Naive thymus-derived CD4-positive, alpha-beta T cell (primary cell): ENCODE data around the gene CAPN9. TPM values are rescaled to one million over a fixed set of nuclear protein-coding genes. Genes with fewer than 3 reads are reported as not detected.

ENCODE experiments used
- ATAC-seq: fragments of 150-1000 bp; cut with Tn5 transposase; 2 replicates; pipeline ENCODE4 v1.10.0; 2021; ENCODE audit warnings: mild to moderate bottlenecking, moderate library complexity
- CTCF ChIA-PET: fragments of 350-600 bp; sonication (Branson Sonifier 250); formaldehyde crosslinking; loops from one replicate; lab custom pipeline; 2021; ENCODE audit warnings: antibody characterized with exemption; lab: Charles Lee
- POLR2A ChIA-PET: fragments of 350-600 bp; sonication (Branson Sonifier 250); formaldehyde crosslinking; loops from one replicate; lab custom pipeline; 2021; ENCODE audit warnings: antibody characterized with exemption, inconsistent platforms; lab: Charles Lee
- DNase-seq, 9 donors: peaks; one replicate each; pipeline versions ENCODE4 v3.0.0 to v3.0.0-alpha.2; 2020 to 2022; ENCODE audit warnings: mixed read lengths in 1 of 9
- H3K27ac ChIP-seq: one replicate; pipeline ENCODE4 v1.7.0; 2013; ENCODE audit warnings: mild to moderate bottlenecking, low read depth, low read length, moderate library complexity
- H3K27me3 ChIP-seq, 2 donors: one replicate each; pipeline ENCODE4 v1.7.0; 2013; ENCODE audit warnings: low read length in 2 of 2, mild to moderate bottlenecking in 2 of 2, moderate library complexity in 2 of 2; ENCODE audit not compliant: control insufficient read depth in 2 of 2, insufficient read depth in 2 of 2
- H3K36me3 ChIP-seq, 3 experiments: 1 replicate in 2 of 3; 2 replicates in 1 of 3; pipeline ENCODE4 v1.7.0; 2013; ENCODE audit warnings: low read length in 3 of 3, mild to moderate bottlenecking in 3 of 3, moderate library complexity in 1 of 3; ENCODE audit not compliant: insufficient read depth in 3 of 3, control insufficient read depth in 2 of 3
- H3K4me1 ChIP-seq, 2 donors: one replicate each; pipeline ENCODE4 v1.7.0; 2013; ENCODE audit warnings: low read length in 2 of 2, mild to moderate bottlenecking in 2 of 2, moderate library complexity in 1 of 2; ENCODE audit not compliant: control insufficient read depth in 2 of 2, insufficient read depth in 2 of 2
- H3K4me3 ChIP-seq: 2 replicates; pipeline ENCODE4 v1.7.0; 2013; ENCODE audit warnings: mild to moderate bottlenecking, low read length
- H3K9me3 ChIP-seq, 3 experiments: 1 replicate in 2 of 3; 2 replicates in 1 of 3; pipeline ENCODE4 v1.7.0; 2013; ENCODE audit warnings: low read length in 3 of 3; ENCODE audit not compliant: control insufficient read depth in 2 of 3
- H3K27ac Mint-ChIP-seq, 9 donors: one replicate each; pipeline ENCODE4 v1.8.0; 2020 to 2022; ENCODE audit warnings: mixed read lengths in 9 of 9, mild to moderate bottlenecking in 8 of 9, moderate library complexity in 5 of 9, inconsistent platforms in 2 of 9
- H3K27me3 Mint-ChIP-seq, 5 donors: one replicate each; pipeline ENCODE4 v1.8.0; 2021 to 2022; ENCODE audit warnings: mixed read lengths in 5 of 5, mild to moderate bottlenecking in 1 of 5
- H3K36me3 Mint-ChIP-seq, 5 donors: one replicate each; pipeline ENCODE4 v1.8.0; 2020 to 2022; ENCODE audit warnings: mixed read lengths in 5 of 5, mild to moderate bottlenecking in 3 of 5, inconsistent platforms in 1 of 5
- H3K4me1 Mint-ChIP-seq, 7 donors: one replicate each; pipeline ENCODE4 v1.8.0; 2020 to 2022; ENCODE audit warnings: mixed read lengths in 7 of 7, mild to moderate bottlenecking in 3 of 7, inconsistent platforms in 1 of 7
- H3K4me3 Mint-ChIP-seq, 10 donors: one replicate each; pipeline ENCODE4 v1.8.0; 2020 to 2022; ENCODE audit warnings: mild to moderate bottlenecking in 10 of 10, mixed read lengths in 10 of 10, moderate library complexity in 6 of 10, inconsistent platforms in 2 of 10
- H3K9me3 Mint-ChIP-seq, 11 donors: one replicate each; pipeline ENCODE4 v1.8.0; 2020 to 2022; ENCODE audit warnings: mixed read lengths in 11 of 11, mild to moderate bottlenecking in 4 of 11, inconsistent platforms in 1 of 11, moderate library complexity in 1 of 11
- intact Hi-C, 2 donors: fragments of 100-400 bp; cut with micrococcal nuclease; formaldehyde crosslinking; loops; one replicate each; pipeline ENCODE4 v1.15.1; 2023
- polyA plus RNA-seq, 2 donors: library from polyadenylated mRNA; unstranded; fragments of 300-500 nt; fragmentation: Illumina TruSeq; gene quantifications; one replicate each; pipeline ENCODE4 v1.2.3, GENCODE V29; 2021
- total RNA-seq, 6 experiments: library from RNA in 5 of 6; stranded (reverse) in 5 of 6; gene quantifications; 1 replicate in 5 of 6; 2 replicates in 1 of 6; pipeline ENCODE4 v1.2.3 and lab custom pipeline; 2021 to 2026

Gene CAPN9
- total and polyA plus RNA-seq, 7 experiments from 2014 or later: 0.12 TPM; not detected in 6

- H3K27ac ChIP-seq: no peak overlapping the region
- no peaks in the 10 kb centered on the region for H3K36me3 Mint-ChIP-seq
- H3K36me3 ChIP-seq: no peaks in the 10 kb centered on the region
- intact Hi-C loops: no loop called here
- no peak overlapping the region for H3K27ac Mint-ChIP-seq
- no peak overlapping the region for H3K4me3 ChIP-seq
- ChIA-PET CTCF (no interaction called here), POLR2A (no interaction called here)
- H3K27me3 ChIP-seq: no peaks in the 10 kb centered on the region
- no peaks in the 10 kb centered on the region for H3K4me1 ChIP-seq
- H3K9me3 ChIP-seq: no peaks in the 10 kb centered on the region
- H3K4me1 Mint-ChIP-seq: peaks cover 0 to 7% (median 0%) of the 10 kb centered on the region in 7 donors
- no peak overlapping the region for H3K4me3 Mint-ChIP-seq
- H3K9me3 Mint-ChIP-seq: peaks cover 0 to 8% (median 0%) of the 10 kb centered on the region in 11 donors
- no peak for DNase-seq
- H3K27me3 Mint-ChIP-seq: peaks cover 0 to 24% (median 19%) of the 10 kb centered on the region in 5 donors
- ATAC-seq: no peak
These were observed 35.9 kb upstream of the CAPN9 start for GRCh38 chr1:230711245-230711644.

GRCh38 chr1:230712470-230712942 lies 34.7 kb upstream of the CAPN9 start:
- DNase-seq (no peak), ATAC-seq (no peak)
- Mint-ChIP-seq H3K4me3 (no peak overlapping the region), H3K27ac (no peak overlapping the region), H3K36me3 (no peaks in the 10 kb centered on the region), H3K9me3 (peaks cover 0 to 14% (median 4%) of the 10 kb centered on the region in 11 donors), H3K27me3 (peaks cover 4 to 28% (median 19%) of the 10 kb centered on the region in 5 donors), H3K4me1 (peaks cover 0 to 7% (median 0%) of the 10 kb centered on the region in 7 donors)
- Histone ChIP-seq H3K4me3 (no peak overlapping the region), H3K4me1 (no peaks in the 10 kb centered on the region), H3K27ac (no peak overlapping the region), H3K27me3 (no peaks in the 10 kb centered on the region), H3K36me3 (no peaks in the 10 kb centered on the region), H3K9me3 (no peaks in the 10 kb centered on the region)
- CTCF ChIA-PET: no interaction called here
- intact Hi-C loops: no loop called here
- POLR2A ChIA-PET: no interaction called here

GRCh38 chr1:230713138-230713537 lies 34.0 kb upstream of the CAPN9 start:
- DNase-seq (no peak), ATAC-seq (no peak)
- Histone ChIP-seq H3K36me3 (no peaks in the 10 kb centered on the region), H3K4me3 (no peak overlapping the region), H3K4me1 (no peaks in the 10 kb centered on the region), H3K27ac (no peak overlapping the region), H3K9me3 (no peaks in the 10 kb centered on the region), H3K27me3 (no peaks in the 10 kb centered on the region)
- CTCF ChIA-PET: no interaction called here
- Mint-ChIP-seq H3K9me3 (peaks cover 0 to 14% (median 4%) of the 10 kb centered on the region in 11 donors), H3K27me3 (peaks cover 0 to 28% (median 19%) of the 10 kb centered on the region in 5 donors), H3K4me3 (no peak overlapping the region), H3K36me3 (no peaks in the 10 kb centered on the region), H3K27ac (no peak overlapping the region), H3K4me1 (peaks cover 0 to 5% (median 0%) of the 10 kb centered on the region in 7 donors)
- intact Hi-C loops: no loop called here
- POLR2A ChIA-PET: no interaction called here

GRCh38 chr1:230713547-230713914 lies 33.7 kb upstream of the CAPN9 start:
- Mint-ChIP-seq H3K9me3 (peaks cover 0 to 14% (median 4%) of the 10 kb centered on the region in 11 donors), H3K27me3 (peaks cover 0 to 30% (median 22%) of the 10 kb centered on the region in 5 donors), H3K4me1 (peaks cover 0 to 5% (median 0%) of the 10 kb centered on the region in 7 donors), H3K36me3 (no peaks in the 10 kb centered on the region), H3K27ac (no peak overlapping the region), H3K4me3 (no peak overlapping the region)
- no peak overlapping the region for H3K27ac ChIP-seq
- H3K36me3 ChIP-seq: no peaks in the 10 kb centered on the region
- H3K4me3 ChIP-seq: no peak overlapping the region
- DNase-seq (no peak), ATAC-seq (no peak)
- H3K9me3 ChIP-seq: no peaks in the 10 kb centered on the region
- POLR2A ChIA-PET: no interaction called here
- CTCF ChIA-PET: no interaction called here
- no peaks in the 10 kb centered on the region for H3K4me1 ChIP-seq
- no peaks in the 10 kb centered on the region for H3K27me3 ChIP-seq
- intact Hi-C loops: no loop called here

GRCh38 chr1:230713915-230714764 lies 33.0 kb upstream of the CAPN9 start, which contains the start of gene AGT:
Gene AGT (minus strand): TSS chr1:230714122. CDS start chr1:230710823, 3,299 bp downstream.
- no peak within 1 kb of the TSS for H3K27ac Mint-ChIP-seq
- DNase-seq: no peak
- H3K4me1 ChIP-seq: no peaks in the 10 kb centered on the region
- intact Hi-C loops: no loop called here
- peaks cover 0 to 31% (median 19%) of the 10 kb centered on the region in 5 donors for H3K27me3 Mint-ChIP-seq
- no peaks in the 10 kb centered on the region for H3K36me3 Mint-ChIP-seq
- ATAC-seq: no peak
- H3K36me3 ChIP-seq: no peaks in the 10 kb centered on the region
- peaks cover 0 to 14% (median 4%) of the 10 kb centered on the region in 11 donors for H3K9me3 Mint-ChIP-seq
- H3K4me3 ChIP-seq: no peak within 1 kb of the TSS
- H3K4me3 Mint-ChIP-seq: no peak within 1 kb of the TSS
- no peaks in the 10 kb centered on the region for H3K27me3 ChIP-seq
- ChIA-PET CTCF (no interaction called here), POLR2A (no interaction called here)
- no peak within 1 kb of the TSS for H3K27ac ChIP-seq
- no peaks in the 10 kb centered on the region for H3K4me1 Mint-ChIP-seq
- H3K9me3 ChIP-seq: no peaks in the 10 kb centered on the region

- Mint-ChIP-seq H3K9me3 (peaks cover 0 to 14% (median 4%) of the 10 kb centered on the region in 11 donors), H3K27me3 (peaks cover 0 to 33% (median 19%) of the 10 kb centered on the region in 5 donors), H3K36me3 (no peaks in the 10 kb centered on the region), H3K27ac (no peak overlapping the region), H3K4me3 (no peak overlapping the region), H3K4me1 (no peaks in the 10 kb centered on the region)
- H3K4me1 ChIP-seq: no peaks in the 10 kb centered on the region
- ChIA-PET CTCF (no interaction called here), POLR2A (no interaction called here)
- intact Hi-C loops: no loop called here
- no peak for DNase-seq
- H3K27me3 ChIP-seq: no peaks in the 10 kb centered on the region
- H3K4me3 ChIP-seq: no peak overlapping the region
- H3K36me3 ChIP-seq: no peaks in the 10 kb centered on the region
- no peak overlapping the region for H3K27ac ChIP-seq
- H3K9me3 ChIP-seq: no peaks in the 10 kb centered on the region
- no peak for ATAC-seq
These were observed 31.7 kb upstream of the CAPN9 start for GRCh38 chr1:230715510-230715909.
